Smooth muscle cell (in vitro differentiated cells): ENCODE results near the gene PDLIM4. TPM values are rescaled to one million over a fixed set of nuclear protein-coding genes. Genes with fewer than 3 reads are reported as not detected.
A peak's percentile ranks its signal among the peaks of the same experiment; 100 is the strongest.

Experiments used
- DNase-seq: peaks from one replicate; lab custom pipeline; 2025; ENCODE audit not compliant: unreplicated experiment; lab: John Stamatoyannopoulos, UW
- H2AFZ ChIP-seq: fragments of 200-600 bp; sonication (generic); 2 replicates; pipeline ENCODE4 v1.6.0; 2016; ENCODE audit warnings: antibody characterized with exemption, low read depth, mild to moderate bottlenecking
- H3F3A ChIP-seq: fragments of 200-600 bp; sonication (generic); 2 replicates; pipeline ENCODE4 v1.6.0; 2017; ENCODE audit warnings: antibody characterized with exemption, low read depth
- H3K27ac ChIP-seq: fragments of 200-600 bp; sonication (generic); 2 replicates; pipeline ENCODE4 v1.5.1; 2016; ENCODE audit warnings: low read depth, mild to moderate bottlenecking
- H3K27me3 ChIP-seq: fragments of 200-600 bp; sonication (generic); 2 replicates; pipeline ENCODE4 v1.6.1; 2016; ENCODE audit warnings: low read depth, mild to moderate bottlenecking
- H3K36me3 ChIP-seq: fragments of 200-600 bp; sonication (generic); 2 replicates; pipeline ENCODE4 v1.5.1; 2016; ENCODE audit warnings: low read depth
- H3K4me1 ChIP-seq: fragments of 200-600 bp; sonication (generic); 2 replicates; pipeline ENCODE4 v1.5.1; 2016; ENCODE audit warnings: low read depth
- H3K4me2 ChIP-seq: fragments of 200-600 bp; sonication (generic); 2 replicates; pipeline ENCODE4 v1.6.0; 2016; ENCODE audit warnings: mild to moderate bottlenecking
- H3K4me3 ChIP-seq: fragments of 200-600 bp; sonication (generic); 2 replicates; pipeline ENCODE4 v1.5.1; 2016; ENCODE audit warnings: mild to moderate bottlenecking
- H3K79me2 ChIP-seq: fragments of 200-600 bp; sonication (generic); 2 replicates; pipeline ENCODE4 v1.6.0; 2016; ENCODE audit warnings: low read depth, mild to moderate bottlenecking
- H3K9ac ChIP-seq: fragments of 200-600 bp; sonication (generic); 2 replicates; pipeline ENCODE4 v1.6.0; 2016; ENCODE audit warnings: low read depth
- H3K9me3 ChIP-seq: fragments of 200-600 bp; sonication (generic); replicated peaks from 2 replicates; pipeline ENCODE4 v1.5.1; 2016; ENCODE audit warnings: low read depth
- H4K20me1 ChIP-seq: fragments of 200-600 bp; sonication (generic); 2 replicates; pipeline ENCODE4 v1.6.0; 2016; ENCODE audit warnings: low read depth
- CTCF ChIP-seq: fragments of 200-600 bp; sonication (generic); IDR thresholded peaks from 2 replicates; pipeline ENCODE4 v1.5.1; 2017; ENCODE audit warnings: borderline replicate concordance, mild to moderate bottlenecking, antibody characterized with exemption; ENCODE audit not compliant: insufficient read depth, poor library complexity, severe bottlenecking
- WGBS: methylation state at CpG from one replicate; pipeline ENCODE4 v1.1.7; 2016; ENCODE audit warnings: low lambda C conversion rate; 5-methylcytosine and 5-hydroxymethylcytosine counted together
- polyA plus RNA-seq: library from polyadenylated mRNA; unstranded; fragments of >200 nt; fragmentation: Nextera tagmentation; extraction: Ambion mirVana; gene quantifications from 2 replicates; pipeline ENCODE4 v1.2.1, GENCODE V29; 2016
- total RNA-seq: library from RNA; depleted of rRNA; stranded (reverse); fragments of >200 nt; gene quantifications from 2 replicates; pipeline ENCODE4 v1.2.3, GENCODE V29; 2014

The PDLIM4 gene
- total and polyA plus RNA-seq, 2 experiments from 2014 or later, result 93.8 to 275 TPM

- H3K27me3 ChIP-seq, result no peaks in the 10 kb centered on the region
- H3K4me3 ChIP-seq, result no peak overlapping the region
- H3K9ac ChIP-seq, result peak overlapping the region; percentile 69
- no peaks in the 10 kb centered on the region for H3K36me3 ChIP-seq
- WGBS, result 91% methylated on average over 2 of the region's 2 CpGs
- peak overlapping the region; percentile 94 for H3K27ac ChIP-seq
- TF ChIP-seq CTCF, result no peak
- peaks cover 34% of the 10 kb centered on the region for H3K4me1 ChIP-seq
- peaks cover 7% of the 10 kb centered on the region for H3F3A ChIP-seq
- H2AFZ ChIP-seq, result no peak overlapping the region
- peak overlapping the region; percentile 25 for H3K4me2 ChIP-seq
- peaks cover 15% of the 10 kb centered on the region for H3K79me2 ChIP-seq
- H4K20me1 ChIP-seq, result peaks cover 60% of the 10 kb centered on the region
- no peak for DNase-seq
- H3K9me3 ChIP-seq, result no peaks in the 10 kb centered on the region
Observed at GRCh38 chr5:132262882-132263547, 5.5 kb downstream of the PDLIM4 start.

GRCh38 chr5:132263548-132264261, 6.2 kb downstream of the PDLIM4 start:
- Histone ChIP-seq H3K27ac (peak overlapping the region; percentile 94), H3K9me3 (no peaks in the 10 kb centered on the region), H3K4me1 (peaks cover 30% of the 10 kb centered on the region), H3K36me3 (no peaks in the 10 kb centered on the region), H3K4me3 (no peak overlapping the region), H3F3A (peaks cover 12% of the 10 kb centered on the region), H3K4me2 (peak overlapping the region; percentile 25), H3K27me3 (no peaks in the 10 kb centered on the region), H4K20me1 (peaks cover 67% of the 10 kb centered on the region), H3K9ac (peak overlapping the region; percentile 79), H3K79me2 (peaks cover 12% of the 10 kb centered on the region), H2AFZ (no peak overlapping the region)
- no peak for DNase-seq
- TF ChIP-seq CTCF, result no peak
- WGBS, result 36% methylated on average over 7 of the region's 7 CpGs

- no peak for TF ChIP-seq CTCF
- H4K20me1 ChIP-seq, result peaks cover 77% of the 10 kb centered on the region
- no peaks in the 10 kb centered on the region for H3K36me3 ChIP-seq
- H3F3A ChIP-seq, result peaks cover 8% of the 10 kb centered on the region
- peaks cover 29% of the 10 kb centered on the region for H3K4me1 ChIP-seq
- H3K79me2 ChIP-seq, result peaks cover 12% of the 10 kb centered on the region
- H3K9me3 ChIP-seq, result no peaks in the 10 kb centered on the region
- H3K9ac ChIP-seq, result peak overlapping the region; percentile 79
- H3K4me3 ChIP-seq, result no peak overlapping the region
- no peak for DNase-seq
- 76% methylated on average over 4 of the region's 4 CpGs for WGBS
- no peaks in the 10 kb centered on the region for H3K27me3 ChIP-seq
- peak overlapping the region; percentile 94 for H3K27ac ChIP-seq
- H3K4me2 ChIP-seq, result peak overlapping the region; percentile 53
- H2AFZ ChIP-seq, result no peak overlapping the region
Observed at GRCh38 chr5:132264546-132265335, 7.2 kb downstream of the PDLIM4 start.
